Ectodermal cell (in vitro differentiated cells): Measurements from ENCODE around the gene PRKCB.

Experiments
- H3K27ac ChIP-seq: 2 replicates; pipeline ENCODE4 v1.7.0; 2013; ENCODE audit warnings: mild to moderate bottlenecking, low read depth, low read length; ENCODE audit not compliant: insufficient read depth, poor library complexity, severe bottlenecking
- H3K27me3 ChIP-seq: 2 replicates; pipeline ENCODE4 v1.7.0; 2013; ENCODE audit warnings: mild to moderate bottlenecking, low read length; ENCODE audit not compliant: insufficient read depth, control insufficient read depth, poor library complexity, severe bottlenecking
- H3K36me3 ChIP-seq: one replicate; pipeline ENCODE4 v1.7.0; 2013; ENCODE audit warnings: low read length; ENCODE audit not compliant: control insufficient read depth, insufficient read depth
- H3K4me1 ChIP-seq: one replicate; pipeline ENCODE4 v1.7.0; 2013; ENCODE audit warnings: low read length; ENCODE audit not compliant: control insufficient read depth, insufficient read depth
- H3K4me3 ChIP-seq: 2 replicates; pipeline ENCODE4 v1.7.0; 2013; ENCODE audit warnings: low read depth, low read length, control low read depth; ENCODE audit not compliant: insufficient read depth
- H3K9me3 ChIP-seq: 2 replicates; pipeline ENCODE4 v1.7.0; 2013; ENCODE audit warnings: mild to moderate bottlenecking, low read length, moderate library complexity; ENCODE audit not compliant: control insufficient read depth
- WGBS, 2 experiments: methylation state at CpG; one replicate each; pipeline ENCODE4 v1.1.7; 2013; ENCODE audit warnings: missing lambda C conversion rate in 2 of 2; 5-methylcytosine and 5-hydroxymethylcytosine counted together

PRKCB gene

GRCh38 chr16:23994615-23995014, 158.8 kb downstream of the PRKCB start:
- 90 to 96% methylated on average over 1 of the region's 1 CpG for whole genome bisulfite sequencing, 2 experiments

GRCh38 chr16:23996258-23996955, 160.6 kb downstream of the PRKCB start:
- Histone ChIP-seq H3K27ac (no peak overlapping the region), H3K27me3 (no peaks in the 10 kb centered on the region), H3K36me3 (no peaks in the 10 kb centered on the region), H3K9me3 (no peaks in the 10 kb centered on the region), H3K4me3 (no peak overlapping the region), H3K4me1 (no peaks in the 10 kb centered on the region)
- 94 to 96% methylated on average over 4 of the region's 4 CpGs for WGBS, 2 experiments

More at GRCh38 chr16:23994615-23995014, 158.8 kb downstream of the PRKCB start:
- no peaks in the 10 kb centered on the region for H3K27me3 ChIP-seq
- H3K36me3 ChIP-seq, result no peaks in the 10 kb centered on the region
- no peak overlapping the region for H3K27ac ChIP-seq
- no peaks in the 10 kb centered on the region for H3K4me1 ChIP-seq
- H3K9me3 ChIP-seq, result no peaks in the 10 kb centered on the region
- H3K4me3 ChIP-seq, result no peak overlapping the region

DNA sequence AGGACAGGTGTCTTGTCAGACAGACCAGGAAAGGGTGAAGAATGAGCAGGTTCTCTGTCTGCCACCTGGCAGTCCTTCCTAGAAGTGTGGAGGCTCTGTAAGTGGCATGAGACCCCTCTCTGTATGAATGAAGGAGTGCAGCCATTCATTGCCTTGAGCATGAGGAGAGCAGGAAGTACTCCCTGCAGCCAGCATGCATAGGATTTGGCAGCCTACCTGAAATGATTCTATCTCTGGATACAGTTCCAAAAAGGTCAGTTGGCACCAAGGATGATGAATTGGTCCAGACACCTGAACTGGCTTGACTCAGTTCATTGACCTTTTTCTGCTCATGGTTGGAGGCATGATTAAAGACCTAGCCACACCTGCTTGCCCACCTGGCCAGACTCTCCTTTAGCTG, 163.0 kb downstream of the PRKCB start:
- Histone ChIP-seq H3K4me1 (no peaks in the 10 kb centered on the region), H3K27me3 (no peaks in the 10 kb centered on the region), H3K27ac (no peak overlapping the region), H3K4me3 (no peak overlapping the region), H3K36me3 (no peaks in the 10 kb centered on the region), H3K9me3 (no peaks in the 10 kb centered on the region)

GRCh38 chr16:23999663-24000062, 163.9 kb downstream of the PRKCB start:
- Histone ChIP-seq H3K27me3 (no peaks in the 10 kb centered on the region), H3K36me3 (no peaks in the 10 kb centered on the region), H3K9me3 (no peaks in the 10 kb centered on the region), H3K27ac (no peak overlapping the region), H3K4me3 (no peak overlapping the region), H3K4me1 (no peaks in the 10 kb centered on the region)
- 93 to 97% methylated on average over 4 of the region's 4 CpGs for WGBS, 2 experiments

DNA sequence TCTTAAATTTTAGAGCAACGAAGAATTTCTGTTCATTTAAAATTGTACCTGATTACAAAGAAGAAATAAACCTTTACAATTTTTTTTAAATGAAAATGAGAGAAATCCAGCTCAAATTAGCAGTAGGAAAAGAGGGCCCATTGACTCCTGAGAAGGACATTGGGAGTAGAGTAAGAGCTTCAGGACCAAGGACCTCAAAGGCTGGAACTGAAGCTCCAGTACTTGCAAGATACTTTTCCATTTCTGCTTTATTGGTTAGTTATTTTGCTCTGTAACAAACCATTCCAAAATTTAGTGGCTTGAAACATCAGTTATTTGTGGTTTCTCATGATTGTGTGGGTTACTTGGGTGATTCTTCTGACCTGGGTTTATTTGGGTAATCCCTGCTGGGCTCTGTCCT, 165.9 kb downstream of the PRKCB start:
- H3K4me1 ChIP-seq, result no peaks in the 10 kb centered on the region
- 91% methylated on average over 1 of the region's 1 CpG; no CpG with 5 or more reads in 1 of the 2 experiments for WGBS, 2 experiments

GRCh38 chr16:24002619-24003018, 166.8 kb downstream of the PRKCB start:
- H3K4me1 ChIP-seq, result no peaks in the 10 kb centered on the region

More for the DNA sequence above, 165.9 kb downstream of the PRKCB start:
- no peaks in the 10 kb centered on the region for H3K9me3 ChIP-seq
- no peaks in the 10 kb centered on the region for H3K36me3 ChIP-seq
- no peak overlapping the region for H3K4me3 ChIP-seq
- no peaks in the 10 kb centered on the region for H3K27me3 ChIP-seq
- no peak overlapping the region for H3K27ac ChIP-seq

DNA sequence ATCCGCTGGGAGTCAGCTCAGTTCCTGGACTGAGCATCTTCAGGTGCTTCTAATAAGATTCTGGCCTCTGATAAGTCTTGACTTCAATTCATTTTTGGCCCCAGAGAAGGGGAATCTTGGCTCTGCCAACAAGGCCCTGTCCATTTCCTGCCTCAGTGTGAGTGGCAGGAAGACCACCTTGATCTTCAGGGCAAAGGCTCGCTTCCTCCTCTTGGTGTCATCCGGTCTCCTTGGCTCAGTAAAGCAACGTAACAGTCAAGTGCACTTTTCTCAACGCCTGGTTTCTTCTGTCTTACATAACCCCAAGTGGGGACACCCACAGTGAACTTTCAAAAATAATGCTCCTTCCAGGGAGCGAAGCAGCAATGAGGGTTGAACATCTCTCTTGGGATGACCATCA, 169.8 kb downstream of the PRKCB start:
- no peak overlapping the region for H3K27ac ChIP-seq
- H3K36me3 ChIP-seq, result no peaks in the 10 kb centered on the region
- H3K4me3 ChIP-seq, result no peak overlapping the region
- WGBS, 2 experiments, result 96% methylated on average over 6 of the region's 6 CpGs
- H3K9me3 ChIP-seq, result no peaks in the 10 kb centered on the region
- H3K4me1 ChIP-seq, result peaks cover 4% of the 10 kb centered on the region
- no peaks in the 10 kb centered on the region for H3K27me3 ChIP-seq

More at GRCh38 chr16:24002619-24003018, 166.8 kb downstream of the PRKCB start:
- Histone ChIP-seq H3K9me3 (no peaks in the 10 kb centered on the region), H3K27me3 (no peaks in the 10 kb centered on the region), H3K36me3 (no peaks in the 10 kb centered on the region), H3K4me3 (no peak overlapping the region), H3K27ac (no peak overlapping the region)
- 81 to 82% methylated on average over 4 of the region's 4 CpGs for WGBS, 2 experiments

DNA sequence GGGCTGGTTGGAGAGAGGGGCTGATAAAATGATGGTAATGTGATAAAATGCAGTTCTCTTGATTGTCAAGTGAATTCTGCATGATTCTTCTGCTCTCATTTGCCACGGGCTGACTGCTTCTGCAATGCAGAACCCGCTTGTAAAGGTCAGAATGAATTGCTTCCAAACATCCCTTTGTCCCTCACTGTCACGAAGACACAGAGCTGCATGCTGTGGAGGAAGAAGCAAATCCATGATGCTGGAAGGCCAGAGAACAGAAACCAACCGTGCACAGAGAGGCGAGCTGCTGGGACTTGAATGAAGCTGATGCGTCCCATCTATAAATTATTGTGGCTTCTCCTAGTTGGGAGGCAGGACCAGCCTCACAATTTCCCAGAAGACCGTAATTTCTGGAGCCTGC, 171.6 kb downstream of the PRKCB start:
- Histone ChIP-seq H3K27ac (no peak overlapping the region), H3K4me1 (peaks cover 4% of the 10 kb centered on the region), H3K9me3 (no peaks in the 10 kb centered on the region), H3K36me3 (no peaks in the 10 kb centered on the region), H3K27me3 (no peaks in the 10 kb centered on the region), H3K4me3 (no peak overlapping the region)
- WGBS, 2 experiments, result 78 to 82% methylated on average over 7 of the region's 7 CpGs

GRCh38 chr16:24007934-24008333, 172.2 kb downstream of the PRKCB start:
- H3K27ac ChIP-seq, result no peak overlapping the region
- peaks cover 4% of the 10 kb centered on the region for H3K4me1 ChIP-seq
- no peaks in the 10 kb centered on the region for H3K9me3 ChIP-seq
- H3K4me3 ChIP-seq, result no peak overlapping the region
- no peaks in the 10 kb centered on the region for H3K36me3 ChIP-seq
- 90 to 94% methylated on average over 1 of the region's 1 CpG for WGBS, 2 experiments
- H3K27me3 ChIP-seq, result no peaks in the 10 kb centered on the region

- peaks cover 4% of the 10 kb centered on the region for H3K4me1 ChIP-seq
- no peaks in the 10 kb centered on the region for H3K36me3 ChIP-seq
- H3K27me3 ChIP-seq, result no peaks in the 10 kb centered on the region
- no peaks in the 10 kb centered on the region for H3K9me3 ChIP-seq
- no peak overlapping the region for H3K27ac ChIP-seq
- WGBS, 2 experiments, result 77 to 88% methylated on average over 4 of the region's 4 CpGs
- no peak overlapping the region for H3K4me3 ChIP-seq
Observed at GRCh38 chr16:24009098-24009497, 173.3 kb downstream of the PRKCB start.
